CD4-positive, alpha-beta T cell treated with Interleukin-4 for 4 hours (primary cell): ENCODE measurements around the gene PAK4.
"Not testable (repeated sequence)": the region's sequence is repeated elsewhere in the genome, so short reads cannot be mapped to it uniquely, and the experiment has no call there.

ENCODE experiments used
- DNase-seq: peaks from one replicate; pipeline ENCODE4 v3.0.0-alpha.2; 2020

PAK4 gene

GRCh38 chr19:39100500-39101166, 25.0 kb upstream of the PAK4 start:
- no peak for DNase-seq

GRCh38 chr19:39103151-39103550, 22.4 kb upstream of the PAK4 start:
- DNase-seq: no peak

- DNase-seq: no peak
Observed at GRCh38 chr19:39104186-39104596, 21.4 kb upstream of the PAK4 start.

- DNase-seq: no peak
Observed at GRCh38 chr19:39106194-39106593, 19.4 kb upstream of the PAK4 start.

- no peak for DNase-seq
Observed at GRCh38 chr19:39109641-39110040, 15.9 kb upstream of the PAK4 start.

GRCh38 chr19:39110263-39110967, 15.2 kb upstream of the PAK4 start:
- DNase-seq: peak; percentile 56

- no peak for DNase-seq
Observed at GRCh38 chr19:39111593-39112199, 13.9 kb upstream of the PAK4 start.

- DNase-seq: no peak
Observed at GRCh38 chr19:39112338-39112890, 13.2 kb upstream of the PAK4 start.

GRCh38 chr19:39113199-39113598, 12.4 kb upstream of the PAK4 start:
- no peak for DNase-seq

GRCh38 chr19:39115105-39115847, 10.3 kb upstream of the PAK4 start:
- no peak for DNase-seq

GRCh38 chr19:39117023-39117422, 8.6 kb upstream of the PAK4 start:
- not testable (repeated sequence) for DNase-seq

GRCh38 chr19:39119830-39120229, 5.8 kb upstream of the PAK4 start:
- DNase-seq: no peak

GRCh38 chr19:39122934-39123731, 2.5 kb upstream of the PAK4 start:
- DNase-seq: no peak

GRCh38 chr19:39124136-39124764, 1.3 kb upstream of the PAK4 start:
- no peak for DNase-seq

- no peak for DNase-seq
Observed at GRCh38 chr19:39125199-39125553, 410 bp upstream of the PAK4 start.

- no peak for DNase-seq
Observed at GRCh38 chr19:39126312-39127187, 964 bp downstream of the PAK4 start.

GRCh38 chr19:39127812-39128515, 2.4 kb downstream of the PAK4 start:
- DNase-seq: no peak

GRCh38 chr19:39128516-39129079, 3.0 kb downstream of the PAK4 start:
- DNase-seq: no peak

- DNase-seq: no peak
Observed at GRCh38 chr19:39129116-39129515, 3.5 kb downstream of the PAK4 start.
